Stimulated activated CD8-positive, alpha-beta memory T cell treated with anti-CD3 and anti-CD28 coated beads, Interleukin-2, amount 100 ng/mL, for 1 hour (primary cell): Measurements from ENCODE around the gene ZBTB46.
"Not testable (repeated sequence)": the region's sequence is repeated elsewhere in the genome, so short reads cannot be mapped to it uniquely, and the experiment has no call there.

Source experiments
- DNase-seq, 2 donors: peaks; one replicate each; pipeline ENCODE4 v3.0.0-alpha.2; 2020; ENCODE audit warnings: low read depth in 2 of 2

ZBTB46 gene

GRCh38 chr20:63815615-63816253 is 15.3 kb downstream of the ZBTB46 start:
- DNase-seq, result no peak

GRCh38 chr20:63814891-63815614 is 16.0 kb downstream of the ZBTB46 start:
- no peak for DNase-seq

- no peak for DNase-seq
Measured at GRCh38 chr20:63811491-63811875, 19.6 kb downstream of the ZBTB46 start.

DNA sequence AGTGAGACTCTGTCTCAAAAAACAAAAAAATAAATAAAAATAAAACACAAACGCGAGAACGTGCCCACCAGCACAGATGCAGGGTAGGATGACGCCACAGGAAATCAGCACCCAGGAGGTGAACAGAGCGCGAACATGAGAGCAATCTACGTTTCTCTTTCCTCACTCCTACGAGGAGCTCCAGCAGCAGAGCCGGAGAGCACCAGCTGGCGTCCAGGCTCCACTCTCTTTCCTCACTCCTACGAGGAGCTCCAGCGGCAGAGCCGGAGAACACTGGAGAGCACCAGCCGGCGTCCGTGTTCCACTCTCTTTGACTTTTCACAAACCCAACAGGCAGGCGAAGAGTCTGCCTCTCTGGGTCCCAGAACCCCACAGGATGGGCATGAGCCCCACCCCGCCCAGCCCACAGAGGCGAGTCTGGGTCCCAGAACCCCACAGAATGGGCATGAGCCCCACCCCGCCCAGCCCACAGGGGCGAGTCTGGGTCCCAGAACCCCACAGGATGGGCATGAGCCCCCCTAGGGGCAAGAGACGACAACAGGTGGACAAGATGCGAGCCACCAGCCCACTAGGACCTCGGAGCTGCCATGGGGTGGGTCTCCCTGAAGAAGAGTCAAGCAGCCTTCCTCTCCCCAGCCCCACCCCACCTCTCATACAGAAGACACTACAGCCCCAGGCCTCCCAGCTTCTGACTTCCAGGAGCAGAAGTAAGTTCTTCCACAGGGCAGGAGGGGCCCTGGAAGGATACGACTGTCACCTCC is 20.2 kb downstream of the ZBTB46 start:
- no peak for DNase-seq

GRCh38 chr20:63809856-63810255 is 21.2 kb downstream of the ZBTB46 start:
- no peak for DNase-seq

DNA sequence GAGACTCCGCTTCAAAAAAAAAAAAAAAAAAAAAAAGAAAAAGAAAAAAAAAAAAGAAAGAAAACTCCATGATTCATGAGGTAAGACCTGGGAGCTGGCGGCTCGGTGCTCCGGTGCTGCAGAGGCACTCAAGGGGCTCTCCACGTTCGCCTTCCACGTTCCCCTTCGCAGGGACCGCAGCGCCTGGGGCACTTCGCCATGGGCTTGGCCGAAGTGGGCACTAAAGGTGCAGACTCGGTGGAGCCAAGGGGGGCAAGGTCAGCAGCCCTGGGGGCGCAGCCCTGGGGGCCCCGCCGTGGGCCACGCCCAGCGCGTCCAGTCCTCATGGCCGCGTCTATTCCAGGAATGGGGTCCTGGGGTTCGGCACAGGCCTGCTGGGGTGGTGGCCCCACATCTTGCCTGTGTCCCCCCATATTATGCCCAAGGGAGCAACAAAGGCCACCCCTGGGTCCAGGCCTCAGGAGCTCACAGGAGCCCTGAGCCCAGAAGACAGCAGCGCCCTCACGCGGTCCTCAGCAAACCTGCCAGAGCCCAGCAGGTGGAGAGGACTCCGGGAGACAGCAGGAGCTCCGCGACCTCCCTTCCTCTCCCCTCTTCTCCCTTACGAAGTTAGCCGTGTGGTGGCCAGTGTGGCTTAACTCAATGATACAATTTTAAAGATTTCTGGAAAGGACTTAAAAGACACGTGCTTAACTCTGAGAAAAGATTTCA is 21.9 kb downstream of the ZBTB46 start:
- no peak for DNase-seq

GRCh38 chr20:63808145-63808724 is 22.8 kb downstream of the ZBTB46 start:
- no peak for DNase-seq

DNA sequence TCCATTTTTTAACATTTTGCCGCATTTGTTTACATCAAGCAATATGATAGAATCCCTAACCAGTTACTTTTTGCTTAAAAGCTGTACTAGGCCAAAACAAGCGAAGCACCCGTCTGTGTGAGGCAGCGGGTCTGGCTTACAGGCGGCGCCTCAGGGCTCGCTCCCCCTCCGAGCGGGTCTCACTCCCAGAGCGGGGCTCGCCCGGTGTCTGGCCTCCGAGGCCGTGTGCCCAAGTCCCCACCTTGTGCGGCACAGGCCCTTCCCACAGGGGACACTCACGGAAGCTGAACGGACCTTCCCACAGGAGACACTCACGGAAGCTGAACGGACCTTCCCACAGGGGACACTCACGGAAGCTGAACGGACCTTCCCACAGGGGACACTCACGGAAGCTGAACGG is 23.4 kb downstream of the ZBTB46 start:
- no peak for DNase-seq

DNA sequence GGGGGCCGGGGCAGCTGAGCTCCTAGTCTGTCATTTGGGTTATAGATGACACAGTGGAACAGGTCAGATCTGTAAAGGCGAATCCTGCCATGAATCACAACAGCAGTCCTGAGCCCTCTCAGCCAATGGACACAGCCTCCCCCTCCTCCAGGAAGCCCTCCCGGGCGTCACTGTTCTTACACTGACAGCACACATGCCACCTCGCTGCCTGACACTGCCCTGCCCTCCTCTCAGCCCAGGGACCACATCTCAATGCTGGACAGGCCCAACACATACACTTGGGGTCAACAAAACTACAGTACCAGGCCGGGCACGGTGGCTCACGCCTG is 26.8 kb downstream of the ZBTB46 start:
- DNase-seq, result no peak

DNA sequence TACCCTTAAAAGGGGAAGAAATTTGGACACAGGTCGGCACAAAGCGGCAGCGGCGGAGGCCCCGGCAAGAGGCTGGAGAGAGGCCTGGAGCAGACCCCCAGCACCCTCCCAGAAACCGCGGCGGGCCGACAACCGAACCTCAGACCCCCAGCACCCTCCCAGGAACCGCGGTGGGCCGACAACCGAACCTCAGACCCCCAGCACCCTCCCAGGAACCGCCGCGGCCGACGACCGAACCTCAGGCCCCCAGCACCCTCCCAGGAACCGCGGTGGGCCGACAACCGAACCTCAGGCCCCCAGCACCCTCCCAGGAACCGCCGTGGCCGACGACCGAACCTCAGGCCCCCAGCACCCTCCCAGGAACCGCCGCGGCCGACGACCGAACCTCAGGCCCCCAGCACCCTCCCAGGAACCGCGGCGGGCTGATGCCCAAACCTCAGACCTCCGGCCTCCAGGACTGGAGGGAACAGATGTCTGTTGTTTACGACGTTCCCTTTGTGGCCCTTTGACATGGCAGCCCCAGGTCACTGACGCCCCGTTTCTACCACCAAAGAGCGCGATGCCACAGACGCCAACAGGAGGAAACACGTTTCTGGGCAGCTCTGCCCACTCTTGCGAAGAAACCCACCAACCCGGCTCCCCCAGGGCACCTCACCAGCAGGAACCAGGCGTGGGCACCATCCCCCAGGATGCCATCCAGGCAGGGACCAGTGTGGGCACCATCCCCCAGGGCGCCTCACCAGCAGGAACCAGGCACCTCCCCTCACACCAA is 28.4 kb downstream of the ZBTB46 start:
- no peak for DNase-seq

- not testable (repeated sequence) for DNase-seq
Measured at GRCh38 chr20:63801174-63801573, 29.9 kb downstream of the ZBTB46 start.

- not testable (repeated sequence) for DNase-seq
Measured at GRCh38 chr20:63800411-63800810, 30.7 kb downstream of the ZBTB46 start.

DNA sequence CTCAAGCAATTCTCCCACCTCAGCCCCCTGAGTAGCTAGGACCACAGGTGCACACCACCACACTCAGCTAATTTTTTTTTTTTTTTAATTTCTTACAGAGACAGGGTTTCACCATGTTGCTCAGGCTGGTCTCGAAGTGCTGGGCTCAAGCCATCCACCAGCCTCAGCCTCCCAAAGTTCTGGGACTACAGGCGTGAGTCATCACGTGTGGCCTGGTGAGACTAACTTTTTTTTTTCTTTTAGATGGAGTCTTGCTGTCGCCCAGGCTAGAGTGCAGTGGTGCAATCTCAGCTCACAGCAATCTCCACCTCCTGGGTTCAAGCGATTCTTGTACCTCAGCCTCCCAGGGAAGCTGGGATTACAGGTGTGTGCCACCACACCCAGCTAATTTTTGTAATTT is 31.9 kb downstream of the ZBTB46 start:
- DNase-seq, result not testable (repeated sequence)

DNA sequence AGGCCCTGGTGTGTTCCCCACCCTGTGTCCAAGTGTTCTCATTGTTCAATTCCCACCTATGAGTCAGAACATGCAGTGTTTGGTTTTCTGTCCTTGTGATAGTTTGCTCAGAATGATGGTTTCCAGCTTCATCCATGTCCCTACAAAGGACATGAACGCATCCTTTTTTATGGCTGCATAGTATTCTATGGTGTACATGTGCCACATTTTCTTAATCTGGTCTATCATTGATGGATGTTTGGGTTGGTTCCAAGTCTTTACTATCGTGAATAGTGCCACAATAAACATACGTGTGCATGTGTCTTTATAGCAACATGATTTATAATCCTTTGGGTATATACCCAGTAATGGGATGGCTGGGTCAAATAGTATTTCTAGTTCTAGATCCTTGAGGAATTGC is 33.9 kb downstream of the ZBTB46 start:
- DNase-seq, result not testable (repeated sequence)

GRCh38 chr20:63795178-63795830 is 35.8 kb downstream of the ZBTB46 start:
- no peak for DNase-seq

- no peak for DNase-seq
Measured at GRCh38 chr20:63794614-63795013, 36.5 kb downstream of the ZBTB46 start.

GRCh38 chr20:63792866-63793265 is 38.2 kb downstream of the ZBTB46 start:
- DNase-seq, result no peak

DNA sequence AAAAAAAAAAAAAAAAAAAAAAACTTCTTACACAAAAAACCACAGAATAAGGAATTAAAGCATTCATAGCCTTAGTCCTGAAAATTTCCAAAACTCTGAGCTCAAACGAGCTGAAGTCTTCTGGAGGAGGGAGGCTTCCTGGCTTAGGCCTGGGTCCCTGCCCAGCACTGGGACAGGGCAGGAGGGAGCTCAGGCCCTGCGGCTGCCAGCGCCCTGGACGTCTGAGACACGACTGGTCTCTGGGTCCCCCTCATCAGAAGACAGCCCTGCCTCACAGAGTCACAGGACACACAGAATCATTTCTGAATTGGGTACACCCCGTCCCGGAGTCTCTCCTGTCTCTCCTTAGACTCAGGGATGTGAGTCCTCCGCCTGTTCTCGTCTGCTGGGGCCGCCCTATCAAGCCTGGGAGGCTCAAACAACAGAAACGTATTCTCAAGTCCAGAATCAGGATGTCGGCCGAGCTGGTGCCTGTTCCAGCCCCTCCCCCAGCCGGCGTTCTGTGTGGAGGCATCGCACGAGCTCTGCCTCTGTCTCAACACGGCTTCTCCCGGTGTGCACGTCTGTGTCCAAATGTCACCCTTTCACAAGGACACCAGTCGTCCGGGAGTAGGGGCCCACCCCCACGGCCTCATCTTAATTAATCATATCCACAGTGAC is 39.4 kb downstream of the ZBTB46 start:
- no peak for DNase-seq

DNA sequence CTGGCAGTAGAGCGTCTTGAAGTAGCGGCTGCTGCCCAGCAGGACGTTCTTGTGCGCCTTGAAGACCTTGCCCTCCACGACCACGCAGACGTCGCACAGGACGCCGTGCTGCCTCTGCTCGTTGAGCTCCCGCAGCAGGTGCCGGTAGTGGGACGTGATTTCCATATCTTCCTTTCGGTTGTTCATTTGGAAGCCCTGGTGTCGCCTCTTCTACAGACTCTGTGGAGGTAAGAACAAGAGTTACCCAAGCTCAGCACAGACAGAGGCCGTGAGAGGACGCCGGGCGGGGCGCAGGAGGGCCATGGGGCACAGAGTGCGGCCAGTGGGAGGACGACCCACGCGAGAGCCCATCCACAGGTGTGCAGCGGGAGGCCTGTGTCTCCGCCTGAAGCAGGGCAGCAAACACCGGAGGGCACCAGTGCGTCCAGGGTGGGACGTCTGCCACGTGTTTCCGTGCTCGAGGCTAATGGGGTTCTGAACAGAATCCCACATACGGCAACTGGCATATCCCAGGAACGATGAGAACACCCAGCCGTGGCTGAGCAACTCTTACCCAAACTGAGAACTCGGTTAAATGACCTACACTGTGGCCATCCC is 40.4 kb downstream of the ZBTB46 start:
- no peak for DNase-seq
